ENCODE measurements around the gene CCDC50. TPM values are rescaled to one million over a fixed set of nuclear protein-coding genes. Genes with fewer than 3 reads are reported as not detected.

CCDC50 gene
- total and polyA plus RNA-seq, 8 donors: 17.6 to 226 (median 67.9) TPM

GRCh38 chr3:191390580-191390979, 61.4 kb downstream of the CCDC50 start:
- Histone ChIP-seq H3K36me3 (peaks cover 0 to 50% (median 41%) of the 10 kb centered on the region in 4 donors), H3K9me3 (no peaks in the 10 kb centered on the region), H3K4me3 (no peak overlapping the region), H3K4me1 (peaks cover 0 to 5% (median 0%) of the 10 kb centered on the region in 4 donors), H3K27ac (no peak overlapping the region), H3K27me3 (no peaks in the 10 kb centered on the region)
- TF ChIP-seq, protein P1, sequence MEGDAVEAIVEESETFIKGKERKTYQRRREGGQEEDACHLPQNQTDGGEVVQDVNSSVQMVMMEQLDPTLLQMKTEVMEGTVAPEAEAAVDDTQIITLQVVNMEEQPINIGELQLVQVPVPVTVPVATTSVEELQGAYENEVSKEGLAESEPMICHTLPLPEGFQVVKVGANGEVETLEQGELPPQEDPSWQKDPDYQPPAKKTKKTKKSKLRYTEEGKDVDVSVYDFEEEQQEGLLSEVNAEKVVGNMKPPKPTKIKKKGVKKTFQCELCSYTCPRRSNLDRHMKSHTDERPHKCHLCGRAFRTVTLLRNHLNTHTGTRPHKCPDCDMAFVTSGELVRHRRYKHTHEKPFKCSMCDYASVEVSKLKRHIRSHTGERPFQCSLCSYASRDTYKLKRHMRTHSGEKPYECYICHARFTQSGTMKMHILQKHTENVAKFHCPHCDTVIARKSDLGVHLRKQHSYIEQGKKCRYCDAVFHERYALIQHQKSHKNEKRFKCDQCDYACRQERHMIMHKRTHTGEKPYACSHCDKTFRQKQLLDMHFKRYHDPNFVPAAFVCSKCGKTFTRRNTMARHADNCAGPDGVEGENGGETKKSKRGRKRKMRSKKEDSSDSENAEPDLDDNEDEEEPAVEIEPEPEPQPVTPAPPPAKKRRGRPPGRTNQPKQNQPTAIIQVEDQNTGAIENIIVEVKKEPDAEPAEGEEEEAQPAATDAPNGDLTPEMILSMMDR (IDR thresholded peaks at IDR 0.05): no peak
- TF ChIP-seq POLR2AphosphoS5 (IDR thresholded peaks at IDR 0.05) (no peak), POLR2A (IDR thresholded peaks at IDR 0.05) (no peak), EP300 (IDR thresholded peaks at IDR 0.05) (no peak)
- no peak for DNase-seq
- intact Hi-C loops (cut with DNase I; ENCODE audit: low total_unique reads): no loop called here
- 89 to 96% (median 94%) methylated on average over 3 of the region's 3 CpGs for WGBS, 5 donors

- H3K36me3 ChIP-seq: peaks cover 0 to 57% (median 50%) of the 10 kb centered on the region in 4 donors
- no peak overlapping the region for H3K4me3 ChIP-seq
- peaks cover 0 to 5% (median 0%) of the 10 kb centered on the region in 4 donors for H3K4me1 ChIP-seq
- H3K9me3 ChIP-seq: no peaks in the 10 kb centered on the region
- H3K27me3 ChIP-seq: no peaks in the 10 kb centered on the region
- no peak for TF ChIP-seq POLR2AphosphoS5 (IDR thresholded peaks at IDR 0.05)
- no peak for TF ChIP-seq EP300 (IDR thresholded peaks at IDR 0.05)
- TF ChIP-seq, protein P1 (IDR thresholded peaks at IDR 0.05): no peak
- TF ChIP-seq POLR2A (IDR thresholded peaks at IDR 0.05): no peak
- 94 to 99% (median 97%) methylated on average over 2 of the region's 2 CpGs for WGBS, 5 donors
- no peak for DNase-seq
- intact Hi-C loops (cut with DNase I; ENCODE audit: low total_unique reads): no loop called here
- H3K27ac ChIP-seq: no peak overlapping the region
Observed at GRCh38 chr3:191391861-191392808, 62.9 kb downstream of the CCDC50 start.

DNA sequence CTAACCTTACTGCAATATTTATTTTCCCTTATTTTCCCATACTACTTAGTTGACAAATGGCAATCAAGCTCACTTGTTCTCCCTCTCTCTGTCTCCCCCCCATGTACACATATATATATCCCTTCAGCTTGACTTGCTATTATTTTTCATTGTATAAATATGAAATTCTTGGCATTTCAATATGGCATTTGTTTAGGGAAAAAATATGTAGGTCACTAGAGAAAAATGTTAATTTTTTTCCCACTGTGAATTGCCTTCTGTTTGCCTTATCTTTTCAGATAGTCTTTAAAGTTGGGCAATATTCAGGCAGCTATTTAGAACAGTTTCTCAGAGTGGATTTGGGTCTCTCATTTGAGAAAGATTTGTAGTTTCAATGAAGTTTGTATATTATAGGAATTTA, 64.0 kb downstream of the CCDC50 start:
- Histone ChIP-seq H3K27me3 (no peaks in the 10 kb centered on the region), H3K9me3 (no peaks in the 10 kb centered on the region), H3K4me3 (no peak overlapping the region), H3K27ac (no peak overlapping the region), H3K4me1 (peaks cover 0 to 5% (median 0%) of the 10 kb centered on the region in 4 donors), H3K36me3 (peaks cover 0 to 67% (median 53%) of the 10 kb centered on the region in 4 donors)
- no peak for TF ChIP-seq POLR2A (IDR thresholded peaks at IDR 0.05)
- TF ChIP-seq, protein P1 (IDR thresholded peaks at IDR 0.05): no peak
- no peak for TF ChIP-seq EP300 (IDR thresholded peaks at IDR 0.05)
- no peak for TF ChIP-seq POLR2AphosphoS5 (IDR thresholded peaks at IDR 0.05)
- intact Hi-C loops (cut with DNase I; ENCODE audit: low total_unique reads): no loop called here
- no peak for DNase-seq

DNA sequence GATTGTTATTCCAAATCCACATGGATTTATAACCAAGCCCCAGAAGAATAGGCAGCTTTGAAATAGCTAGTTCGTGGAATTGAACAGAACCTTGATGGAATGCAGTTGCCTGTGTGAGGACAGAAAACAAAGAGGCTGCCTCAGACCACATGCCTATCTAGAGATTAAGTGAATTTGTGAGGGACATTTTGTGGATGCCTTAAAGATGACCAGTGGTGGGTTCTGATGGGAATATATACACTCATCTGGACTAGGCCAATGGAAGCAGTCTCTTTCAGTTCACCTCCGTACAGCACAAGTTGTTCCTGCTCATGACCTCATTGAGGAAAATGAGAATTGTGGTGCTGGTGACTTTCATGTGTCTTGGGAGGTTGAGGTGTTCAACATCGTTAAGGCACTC, 68.6 kb downstream of the CCDC50 start:
- intact Hi-C loops (cut with DNase I; ENCODE audit: low total_unique reads): no loop called here
- H3K4me3 ChIP-seq: no peak overlapping the region
- 88 to 94% (median 91%) methylated on average over 3 of the region's 3 CpGs for WGBS, 5 donors

More for the DNA sequence above, 68.6 kb downstream of the CCDC50 start:
- Histone ChIP-seq H3K27me3 (no peaks in the 10 kb centered on the region), H3K4me1 (peaks cover 0 to 3% (median 0%) of the 10 kb centered on the region in 4 donors), H3K27ac (no peak overlapping the region), H3K9me3 (no peaks in the 10 kb centered on the region), H3K36me3 (peaks cover 0 to 39% (median 19%) of the 10 kb centered on the region in 4 donors)
- TF ChIP-seq EP300 (IDR thresholded peaks at IDR 0.05): no peak
- TF ChIP-seq POLR2AphosphoS5 (IDR thresholded peaks at IDR 0.05): no peak
- DNase-seq: no peak

Measured in stomach (tissue), 9 donors.